ENCODE measurements around the gene GSG1L. TPM values are rescaled to one million over a fixed set of nuclear protein-coding genes. Genes with fewer than 3 reads are reported as not detected.

Gene GSG1L
- total RNA-seq = not detected

DNA sequence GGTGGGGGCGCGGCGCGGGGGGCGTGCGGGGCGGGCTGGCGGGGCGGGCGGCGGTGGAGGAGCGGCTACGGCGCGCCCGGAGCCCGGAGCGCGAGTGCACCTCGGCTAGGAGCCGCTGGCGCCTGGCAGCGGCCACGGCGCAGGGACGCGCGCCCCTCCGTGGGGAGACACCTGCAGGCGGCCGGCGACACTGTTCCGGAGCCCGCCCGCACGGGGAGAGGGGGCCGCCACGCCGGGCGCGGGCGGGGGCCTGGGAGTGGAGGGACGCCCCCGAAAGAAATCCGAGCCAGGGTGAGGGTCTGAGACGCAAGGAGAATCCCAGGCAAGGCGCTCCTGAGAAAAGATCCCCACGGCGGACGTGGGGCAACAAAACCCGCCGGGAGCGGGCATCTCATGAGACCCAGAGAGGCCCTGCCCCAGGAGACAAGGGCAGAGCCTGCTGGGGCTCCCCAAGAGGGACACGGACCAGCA is at the start of gene GSG1L:
TSS of gene GSG1L (minus strand) at position 124 of the 471 bp plus-strand sequence. CDS start 290 bp downstream, outside the sequence.
- H3K27ac ChIP-seq = peak within 1 kb of the TSS; percentile 58 to 64

DNA sequence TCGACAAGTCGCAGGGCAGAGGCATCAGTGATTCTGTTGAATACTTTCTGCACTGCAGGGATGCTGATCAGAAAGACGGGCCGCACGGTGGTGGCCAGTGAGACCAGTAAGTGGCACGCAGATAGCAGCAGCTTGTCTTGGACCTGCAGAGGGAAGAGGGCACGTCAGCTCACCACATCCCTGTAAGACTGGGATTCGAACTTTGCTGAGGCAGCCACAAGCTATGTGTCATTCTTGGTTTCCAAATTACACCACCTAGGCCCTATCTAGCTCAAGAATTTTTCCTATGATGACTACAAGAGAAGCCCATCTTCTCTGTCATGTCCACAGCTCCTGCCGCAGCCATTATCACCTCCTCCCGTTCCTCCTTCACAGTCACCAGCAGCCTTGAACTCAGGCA is 49.4 kb upstream of the GSG1L start:
- DNase-seq (ENCODE audit: low spot score in 2 of 2) = no peak
- TF ChIP-seq, protein P1, sequence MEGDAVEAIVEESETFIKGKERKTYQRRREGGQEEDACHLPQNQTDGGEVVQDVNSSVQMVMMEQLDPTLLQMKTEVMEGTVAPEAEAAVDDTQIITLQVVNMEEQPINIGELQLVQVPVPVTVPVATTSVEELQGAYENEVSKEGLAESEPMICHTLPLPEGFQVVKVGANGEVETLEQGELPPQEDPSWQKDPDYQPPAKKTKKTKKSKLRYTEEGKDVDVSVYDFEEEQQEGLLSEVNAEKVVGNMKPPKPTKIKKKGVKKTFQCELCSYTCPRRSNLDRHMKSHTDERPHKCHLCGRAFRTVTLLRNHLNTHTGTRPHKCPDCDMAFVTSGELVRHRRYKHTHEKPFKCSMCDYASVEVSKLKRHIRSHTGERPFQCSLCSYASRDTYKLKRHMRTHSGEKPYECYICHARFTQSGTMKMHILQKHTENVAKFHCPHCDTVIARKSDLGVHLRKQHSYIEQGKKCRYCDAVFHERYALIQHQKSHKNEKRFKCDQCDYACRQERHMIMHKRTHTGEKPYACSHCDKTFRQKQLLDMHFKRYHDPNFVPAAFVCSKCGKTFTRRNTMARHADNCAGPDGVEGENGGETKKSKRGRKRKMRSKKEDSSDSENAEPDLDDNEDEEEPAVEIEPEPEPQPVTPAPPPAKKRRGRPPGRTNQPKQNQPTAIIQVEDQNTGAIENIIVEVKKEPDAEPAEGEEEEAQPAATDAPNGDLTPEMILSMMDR (IDR thresholded peaks at IDR 0.05) = no peak
- no peaks in the 10 kb centered on the region for H3K9me3 ChIP-seq
- no peaks in the 10 kb centered on the region for H3K27me3 ChIP-seq
- no peak overlapping the region for H3K27ac ChIP-seq
- intact Hi-C loops (cut with DNase I) = no loop called here
- H3K4me3 ChIP-seq = no peak overlapping the region
- H3K4me1 ChIP-seq = no peaks in the 10 kb centered on the region
- peaks cover 56 to 87% of the 10 kb centered on the region in 2 donors for H3K36me3 ChIP-seq

More for the DNA sequence above, at the start of gene GSG1L:
- DNase-seq (ENCODE audit: low spot score in 2 of 2) = no peak
- Histone ChIP-seq H3K27me3 (no peaks in the 10 kb centered on the region), H3K9me3 (no peaks in the 10 kb centered on the region), H3K4me3 (peak within 1 kb of the TSS; percentile 54 to 85), H3K36me3 (no peaks in the 10 kb centered on the region), H3K4me1 (peaks cover 3 to 25% of the 10 kb centered on the region in 2 donors)
- TF ChIP-seq, protein P1 (IDR thresholded peaks at IDR 0.05) = peak; percentile 16 to 50 (median 48)
- intact Hi-C loops (cut with DNase I) = no loop called here

DNA sequence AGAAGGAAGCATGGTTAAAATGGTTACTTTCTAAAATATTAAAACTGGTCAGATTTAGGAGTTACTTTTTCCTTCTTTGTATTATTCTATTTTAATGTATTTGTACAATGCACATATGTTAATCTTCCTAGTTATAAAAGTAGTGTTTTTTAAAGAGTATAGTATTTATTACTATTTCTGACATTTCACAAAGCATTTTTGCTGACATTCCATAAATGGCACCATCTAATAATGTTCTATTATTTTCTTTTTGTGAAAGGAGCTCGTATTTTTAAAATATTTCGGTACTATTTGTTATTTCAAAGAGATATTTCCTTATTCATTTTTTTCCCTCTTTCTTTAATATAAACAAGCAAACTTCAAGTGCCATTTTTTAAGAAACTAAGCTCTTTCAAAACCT is 47.5 kb upstream of the GSG1L start:
- intact Hi-C loops (cut with DNase I) = no loop called here
- H3K27ac ChIP-seq = no peak overlapping the region
- H3K4me3 ChIP-seq = no peak overlapping the region
- H3K4me1 ChIP-seq = no peaks in the 10 kb centered on the region
- peaks cover 66 to 87% of the 10 kb centered on the region in 2 donors for H3K36me3 ChIP-seq
- no peak for DNase-seq (ENCODE audit: low spot score in 2 of 2)
- no peaks in the 10 kb centered on the region for H3K9me3 ChIP-seq
- H3K27me3 ChIP-seq = no peaks in the 10 kb centered on the region
- TF ChIP-seq, protein P1 (IDR thresholded peaks at IDR 0.05) = no peak

DNA sequence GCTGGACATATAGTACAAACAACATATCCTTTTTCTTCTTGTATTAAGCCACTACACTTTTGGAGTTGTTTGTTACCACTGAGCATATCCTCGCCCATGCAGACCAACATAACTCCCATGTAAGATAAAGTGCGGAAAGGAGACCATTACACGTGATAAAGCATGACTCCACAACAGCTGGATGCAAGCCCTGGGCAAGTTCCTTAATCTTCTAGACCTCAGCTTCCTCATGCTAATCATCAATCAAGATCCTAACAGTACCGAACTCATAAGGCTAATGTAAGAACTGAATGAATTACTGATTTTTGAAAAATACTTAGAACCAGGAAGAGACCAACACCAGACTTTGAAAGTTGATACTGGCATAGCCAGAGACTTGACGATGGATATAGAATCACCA is 47.0 kb upstream of the GSG1L start:
- no peak for DNase-seq (ENCODE audit: low spot score in 2 of 2)
- TF ChIP-seq, protein P1 (IDR thresholded peaks at IDR 0.05) = no peak
- Histone ChIP-seq H3K9me3 (no peaks in the 10 kb centered on the region), H3K27ac (no peak overlapping the region), H3K4me1 (no peaks in the 10 kb centered on the region), H3K27me3 (no peaks in the 10 kb centered on the region), H3K4me3 (no peak overlapping the region), H3K36me3 (peaks cover 66 to 87% of the 10 kb centered on the region in 2 donors)
- intact Hi-C loops (cut with DNase I) = no loop called here

DNA sequence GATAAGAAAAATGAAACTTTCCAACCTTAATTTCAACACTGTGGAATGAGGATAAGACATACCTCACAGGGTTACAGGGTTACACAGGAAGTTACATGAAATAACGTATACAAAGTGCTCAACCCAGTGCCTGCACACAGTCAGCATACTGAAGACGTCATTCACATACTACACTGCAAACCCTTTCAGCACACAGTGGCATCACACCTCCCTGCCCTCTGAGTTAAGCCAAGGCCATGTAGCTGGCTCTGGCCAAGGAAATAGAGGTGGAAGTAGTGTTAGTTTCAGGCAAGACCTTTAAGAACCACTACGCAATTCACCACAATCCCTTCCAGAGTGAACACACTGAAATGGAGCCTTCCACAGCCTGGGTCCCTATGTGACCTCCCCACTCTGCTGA is 46.6 kb upstream of the GSG1L start:
- TF ChIP-seq, protein P1 (IDR thresholded peaks at IDR 0.05) = no peak
- no peak overlapping the region for H3K27ac ChIP-seq
- H3K36me3 ChIP-seq = peaks cover 68 to 87% of the 10 kb centered on the region in 2 donors

More for the DNA sequence above, 46.6 kb upstream of the GSG1L start:
- Histone ChIP-seq H3K9me3 (no peaks in the 10 kb centered on the region), H3K4me1 (no peaks in the 10 kb centered on the region), H3K27me3 (no peaks in the 10 kb centered on the region), H3K4me3 (no peak overlapping the region)
- intact Hi-C loops (cut with DNase I) = no loop called here
- no peak for DNase-seq (ENCODE audit: low spot score in 2 of 2)
